OCI-LY1 (cell line): ENCODE data around the gene RPF1.
"Not testable (repeated sequence)": the region's sequence is repeated elsewhere in the genome, so short reads cannot be mapped to it uniquely, and the experiment has no call there.

ENCODE experiments used
- H2AFZ ChIP-seq: fragments of 200-600 bp; sonication (generic), shearing (Covaris generic); 2 replicates; pipeline ENCODE4 v1.6.0; 2014; ENCODE audit warnings: antibody characterized with exemption, mild to moderate bottlenecking, low read length
- H3F3A ChIP-seq: fragments of 200-600 bp; sonication (generic), shearing (Covaris generic); 2 replicates; pipeline ENCODE4 v1.6.0; 2014; ENCODE audit warnings: mild to moderate bottlenecking, antibody characterized with exemption, low read length, moderate library complexity; ENCODE audit not compliant: insufficient read depth
- H3K27ac ChIP-seq: fragments of 200-600 bp; sonication (generic); 2 replicates; pipeline ENCODE4 v1.5.1; 2014; ENCODE audit warnings: low read length, mixed run types, mild to moderate bottlenecking, low read depth; ENCODE audit not compliant: poor library complexity, severe bottlenecking
- H3K27me3 ChIP-seq: fragments of 200-600 bp; sonication (generic); 2 replicates; pipeline ENCODE4 v1.6.0; 2014; ENCODE audit warnings: antibody characterized with exemption, mild to moderate bottlenecking, low read length, moderate library complexity; ENCODE audit not compliant: insufficient read depth
- H3K36me3 ChIP-seq: fragments of 200-600 bp; sonication (generic); 2 replicates; pipeline ENCODE4 v1.6.1; 2014; ENCODE audit warnings: mild to moderate bottlenecking, antibody characterized with exemption, low read length, moderate library complexity, mixed read lengths; ENCODE audit not compliant: insufficient read depth
- H3K4me1 ChIP-seq: fragments of 200-600 bp; sonication (generic); 2 replicates; pipeline ENCODE4 v1.5.1; 2014; ENCODE audit warnings: mild to moderate bottlenecking, low read length, moderate library complexity; ENCODE audit not compliant: insufficient read depth, severe bottlenecking
- H3K4me2 ChIP-seq: fragments of 200-600 bp; sonication (generic), shearing (Covaris generic); 2 replicates; pipeline ENCODE4 v1.6.1; 2014; ENCODE audit warnings: low read length
- H3K4me3 ChIP-seq: fragments of 200-600 bp; sonication (generic); 2 replicates; pipeline ENCODE4 v1.5.1; 2014; ENCODE audit warnings: low read length, low read depth, mild to moderate bottlenecking, mixed read lengths; ENCODE audit not compliant: poor library complexity, severe bottlenecking
- H3K79me2 ChIP-seq: fragments of 200-600 bp; shearing (Covaris generic); 2 replicates; pipeline ENCODE4 v1.6.1; 2016; ENCODE audit warnings: mixed run types, low read length, mixed read lengths; ENCODE audit not compliant: insufficient read depth
- H3K9ac ChIP-seq: fragments of 200-600 bp; sonication (generic), shearing (Covaris generic); 2 replicates; pipeline ENCODE4 v1.6.1; 2014; ENCODE audit warnings: mild to moderate bottlenecking, low read length, mixed read lengths
- H3K9me2 ChIP-seq: fragments of 200-600 bp; sonication (generic), shearing (Covaris generic); 2 replicates; pipeline ENCODE4 v1.6.1; 2014; ENCODE audit warnings: low read depth, mild to moderate bottlenecking, low read length, mixed read lengths
- H3K9me3 ChIP-seq: fragments of 200-600 bp; shearing (Covaris generic); 2 replicates; pipeline ENCODE4 v1.6.1; 2014; ENCODE audit warnings: low read length, mixed read lengths
- H4K20me1 ChIP-seq: fragments of 200-600 bp; sonication (generic), shearing (Covaris generic); 2 replicates; pipeline ENCODE4 v1.6.0; 2016; ENCODE audit warnings: mild to moderate bottlenecking, low read length; ENCODE audit not compliant: insufficient read depth
- EZH2 ChIP-seq: fragments of 200-600 bp; sonication (generic), shearing (Covaris generic); IDR thresholded peaks from 2 replicates; pipeline ENCODE4 v1.8.0; 2017; ENCODE audit warnings: borderline replicate concordance, mixed run types, mild to moderate bottlenecking, antibody characterized with exemption, low read length, moderate library complexity, mixed read lengths
- TF ChIP-seq, protein P1 (sequence below): fragments of 200-600 bp; sonication (generic), shearing (Covaris generic); IDR thresholded peaks from 2 replicates; pipeline ENCODE4 v1.5.1; 2017; ENCODE audit warnings: mild to moderate bottlenecking, antibody characterized with exemption, low read length, moderate library complexity, mixed read lengths

RPF1 gene

DNA sequence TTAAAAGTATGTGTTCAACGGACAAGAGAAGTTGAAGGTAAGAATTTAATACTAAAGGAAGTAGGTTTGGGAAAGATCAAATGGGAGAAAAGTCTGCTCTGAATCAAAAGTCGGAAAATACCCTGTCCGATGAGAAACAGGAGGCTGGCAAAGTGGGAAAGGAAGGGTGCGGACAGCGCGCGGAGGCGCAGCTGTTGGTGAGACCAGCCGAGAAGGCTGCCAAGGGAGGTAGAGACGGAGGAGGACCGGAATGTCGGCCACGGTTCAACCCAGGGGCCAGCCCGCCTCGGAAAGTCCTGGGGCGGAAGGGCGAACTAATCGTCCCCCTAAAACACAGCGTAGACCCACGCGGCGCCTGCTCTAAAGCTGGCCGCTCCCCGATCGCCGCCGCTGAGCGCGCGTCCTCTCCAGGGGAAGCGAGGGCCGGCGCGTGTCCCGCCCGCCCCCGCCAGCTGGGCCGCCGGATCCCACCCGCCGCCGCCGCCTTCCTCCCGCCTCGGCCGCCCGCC is 26.5 kb downstream of the RPF1 start:
- Histone ChIP-seq H2AFZ (no peak overlapping the region), H3K9me3 (peaks cover 7% of the 10 kb centered on the region; the same call in 1 of the 2 replicates), H3K4me3 (peak overlapping the region; percentile 79), H3K4me2 (peak overlapping the region; percentile 91), H3K27me3 (no peaks in the 10 kb centered on the region), H3K9me2 (no peaks in the 10 kb centered on the region), H3K79me2 (peaks cover 34% of the 10 kb centered on the region), H3K36me3 (peaks cover 11% of the 10 kb centered on the region; the same call in 1 of the 2 replicates), H3K27ac (peak overlapping the region; percentile 29), H4K20me1 (no peaks in the 10 kb centered on the region), H3K9ac (peak overlapping the region; percentile 78), H3K4me1 (peaks cover 35% of the 10 kb centered on the region), H3F3A (no peaks in the 10 kb centered on the region)
- no peak for TF ChIP-seq EZH2
- TF ChIP-seq, protein P1, sequence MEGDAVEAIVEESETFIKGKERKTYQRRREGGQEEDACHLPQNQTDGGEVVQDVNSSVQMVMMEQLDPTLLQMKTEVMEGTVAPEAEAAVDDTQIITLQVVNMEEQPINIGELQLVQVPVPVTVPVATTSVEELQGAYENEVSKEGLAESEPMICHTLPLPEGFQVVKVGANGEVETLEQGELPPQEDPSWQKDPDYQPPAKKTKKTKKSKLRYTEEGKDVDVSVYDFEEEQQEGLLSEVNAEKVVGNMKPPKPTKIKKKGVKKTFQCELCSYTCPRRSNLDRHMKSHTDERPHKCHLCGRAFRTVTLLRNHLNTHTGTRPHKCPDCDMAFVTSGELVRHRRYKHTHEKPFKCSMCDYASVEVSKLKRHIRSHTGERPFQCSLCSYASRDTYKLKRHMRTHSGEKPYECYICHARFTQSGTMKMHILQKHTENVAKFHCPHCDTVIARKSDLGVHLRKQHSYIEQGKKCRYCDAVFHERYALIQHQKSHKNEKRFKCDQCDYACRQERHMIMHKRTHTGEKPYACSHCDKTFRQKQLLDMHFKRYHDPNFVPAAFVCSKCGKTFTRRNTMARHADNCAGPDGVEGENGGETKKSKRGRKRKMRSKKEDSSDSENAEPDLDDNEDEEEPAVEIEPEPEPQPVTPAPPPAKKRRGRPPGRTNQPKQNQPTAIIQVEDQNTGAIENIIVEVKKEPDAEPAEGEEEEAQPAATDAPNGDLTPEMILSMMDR: no peak

DNA sequence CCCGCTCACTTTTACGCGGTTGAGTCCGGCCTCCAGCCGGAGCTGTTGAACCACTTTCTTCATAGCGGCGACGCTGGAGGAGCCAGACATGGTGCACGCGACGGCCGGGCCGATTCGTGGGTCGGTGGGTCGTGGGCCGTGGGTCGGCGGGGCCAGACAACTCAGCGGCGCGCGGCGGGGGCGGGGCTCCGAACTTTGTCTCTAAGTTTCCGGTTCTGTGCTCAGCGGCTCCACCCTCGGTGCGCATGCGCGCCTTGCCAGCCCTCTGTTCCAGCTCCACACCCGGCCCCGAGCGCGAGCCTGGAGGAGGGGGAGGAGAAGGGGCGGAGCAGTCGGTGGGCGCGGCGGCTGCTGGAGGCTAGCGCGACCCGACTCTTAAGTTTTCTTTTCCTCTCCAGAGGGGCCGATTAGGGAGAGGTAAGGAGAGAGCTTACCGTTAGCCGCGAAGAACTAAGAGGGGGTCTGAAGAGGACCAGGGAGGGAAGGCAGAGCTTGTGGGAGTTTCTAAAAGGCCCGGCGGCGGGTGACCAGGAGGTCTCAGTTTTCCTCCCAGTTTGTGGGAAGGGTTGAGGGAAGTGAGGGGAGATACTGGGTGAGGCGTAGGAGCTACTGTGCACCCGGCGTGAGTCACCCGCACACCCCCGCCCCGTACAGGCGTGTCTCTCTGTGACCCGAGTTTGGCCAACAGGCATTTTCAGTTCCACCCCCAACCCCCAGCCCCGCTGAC is 27.1 kb downstream of the RPF1 start, which contains the start of the genes GNG5 and SPATA1:
GNG5 (minus strand) TSS at position 580 of the 727 bp plus-strand sequence; CDS start at position 90, 490 bp downstream.
SPATA1 (plus strand) TSS at position 385 of the 727 bp plus-strand sequence. CDS start 9,974 bp downstream, outside the sequence.
- peaks cover 7% of the 10 kb centered on the region; the same call in 1 of the 2 replicates for H3K9me3 ChIP-seq
- H3K36me3 ChIP-seq: peaks cover 5% of the 10 kb centered on the region; the same call in 1 of the 2 replicates
- peak within 1 kb of the TSS; percentile 35 for H2AFZ ChIP-seq
- TF ChIP-seq, protein P1: no peak
- TF ChIP-seq EZH2: no peak
- H3K9ac ChIP-seq: peak within 1 kb of the TSS; percentile 78
- peak within 1 kb of the TSS; percentile 79 for H3K4me3 ChIP-seq
- no peaks in the 10 kb centered on the region for H3K27me3 ChIP-seq
- H3K4me1 ChIP-seq: peaks cover 35% of the 10 kb centered on the region
- no peaks in the 10 kb centered on the region for H4K20me1 ChIP-seq
- peaks cover 34% of the 10 kb centered on the region for H3K79me2 ChIP-seq
- H3K9me2 ChIP-seq: no peaks in the 10 kb centered on the region
- peak within 1 kb of the TSS; percentile 91 for H3K4me2 ChIP-seq
- peak within 1 kb of the TSS; percentile 82 for H3K27ac ChIP-seq
- H3F3A ChIP-seq: no peaks in the 10 kb centered on the region

DNA sequence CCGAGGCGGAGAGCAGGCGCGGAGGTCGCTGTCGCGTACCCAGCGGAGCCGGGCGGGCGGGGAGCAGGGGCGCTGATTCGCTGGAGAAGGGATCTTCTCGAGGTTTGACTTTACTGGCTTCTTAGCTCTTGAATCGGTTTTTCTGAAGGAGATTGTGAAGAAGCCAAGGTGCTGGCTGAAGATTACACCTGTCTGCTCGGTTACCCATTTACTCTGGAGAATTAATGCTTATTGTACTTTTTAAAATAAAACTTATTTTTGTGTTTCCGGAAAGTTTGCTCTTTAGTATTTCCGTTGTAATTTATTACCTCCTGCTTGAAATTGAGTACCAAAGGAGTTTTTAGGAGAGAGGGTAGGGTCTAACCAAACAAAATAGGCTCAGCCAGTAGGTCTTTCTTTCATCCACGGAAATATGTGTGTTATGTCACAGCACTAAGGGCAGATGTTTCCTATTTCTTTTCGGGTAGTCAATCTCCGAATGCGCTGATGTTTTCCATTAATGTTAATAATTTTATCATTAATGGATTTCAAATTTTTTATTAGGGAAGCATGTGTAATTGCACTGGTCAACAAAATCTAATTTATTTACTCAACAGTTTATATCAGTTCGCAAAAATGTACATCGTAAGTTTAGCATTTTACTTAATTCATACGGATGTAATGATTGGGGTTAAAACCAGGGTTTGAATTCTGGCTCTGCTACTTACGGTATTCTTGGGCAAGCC is 27.8 kb downstream of the RPF1 start:
- peaks cover 34% of the 10 kb centered on the region for H3K79me2 ChIP-seq
- peaks cover 35% of the 10 kb centered on the region for H3K4me1 ChIP-seq
- peaks cover 7% of the 10 kb centered on the region; the same call in 1 of the 2 replicates for H3K9me3 ChIP-seq
- no peaks in the 10 kb centered on the region for H3K27me3 ChIP-seq
- H3K9me2 ChIP-seq: no peaks in the 10 kb centered on the region
- peak overlapping the region; percentile 79 for H3K4me3 ChIP-seq
- H4K20me1 ChIP-seq: no peaks in the 10 kb centered on the region
- H3K36me3 ChIP-seq: no peaks in the 10 kb centered on the region
- H3K4me2 ChIP-seq: peak overlapping the region; percentile 91
- H3K27ac ChIP-seq: peak overlapping the region; percentile 82
- H2AFZ ChIP-seq: peak overlapping the region; percentile 35
- no peaks in the 10 kb centered on the region for H3F3A ChIP-seq
- peak overlapping the region; percentile 78 for H3K9ac ChIP-seq
- TF ChIP-seq, protein P1: no peak

DNA sequence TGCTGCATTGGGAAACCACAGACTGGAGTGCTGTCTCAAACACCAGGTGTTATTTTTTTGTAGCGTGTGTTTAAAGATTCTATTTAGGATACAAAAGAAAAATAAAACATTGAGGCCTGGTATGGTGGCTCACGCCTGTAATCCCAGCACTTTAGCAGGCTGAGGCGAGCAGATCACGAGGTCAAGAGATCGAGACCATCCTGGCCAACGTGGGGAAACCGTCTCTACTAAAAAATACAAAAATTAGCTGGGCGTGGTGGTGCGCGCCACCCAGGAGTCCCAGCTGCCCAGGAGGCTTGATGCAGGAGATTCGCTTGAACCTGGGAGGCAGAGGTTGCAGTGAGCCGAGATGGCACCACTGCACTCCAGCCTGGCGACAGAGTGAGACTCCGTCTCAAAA is 28.8 kb downstream of the RPF1 start:
- not testable (repeated sequence) for H3K4me3 ChIP-seq, H3K9me2 ChIP-seq, H3K27ac ChIP-seq, H3K9me3 ChIP-seq, H3K27me3 ChIP-seq, H2AFZ ChIP-seq, H4K20me1 ChIP-seq, H3F3A ChIP-seq, H3K36me3 ChIP-seq, H3K9ac ChIP-seq
- Histone ChIP-seq H3K4me2 (peak overlapping the region; percentile 91), H3K79me2 (peaks cover 27% of the 10 kb centered on the region), H3K4me1 (peaks cover 32% of the 10 kb centered on the region)
